Right lobe of liver (tissue), 6 donors: Measurements from ENCODE around the gene MYO16. TPM values are rescaled to one million over a fixed set of nuclear protein-coding genes. Genes with fewer than 3 reads are reported as not detected.

ENCODE experiments used
- ATAC-seq, 4 donors: fragments of 200-7000 bp; cut with Tn5 transposase; one replicate each; pipeline ENCODE4 v1.9.1; 2020; ENCODE audit warnings: mild to moderate bottlenecking in 4 of 4, moderate library complexity in 4 of 4
- DNase-seq, 3 donors: peaks; one replicate each; pipeline ENCODE4 v3.0.0-alpha.2; 2020
- H3K27ac ChIP-seq, 3 donors: fragments of 200-600 bp; one replicate each; pipeline ENCODE4 v1.8.0; 2022
- H3K27me3 ChIP-seq, 2 donors: fragments of 200-600 bp; one replicate each; pipeline ENCODE4 v1.8.0; 2022
- H3K36me3 ChIP-seq, 4 donors: fragments of 200-600 bp; sonication (generic) in 1 of 4; one replicate each; pipeline versions ENCODE4 v1.5.1 to v1.8.0; 2017 to 2022; ENCODE audit warnings: control low read depth in 1 of 4
- H3K4me1 ChIP-seq, 4 donors: fragments of 200-600 bp; sonication (generic) in 1 of 4; one replicate each; pipeline versions ENCODE4 v1.5.1 to v1.8.0; 2017 to 2022; ENCODE audit warnings: control low read depth in 1 of 4
- H3K4me3 ChIP-seq, 3 donors: fragments of 200-600 bp; one replicate each; pipeline ENCODE4 v1.8.0; 2022
- H3K9me3 ChIP-seq, 4 donors: fragments of 200-600 bp; sonication (generic) in 1 of 4; one replicate each; pipeline versions ENCODE4 v1.5.1 to v1.8.0; 2017 to 2022; ENCODE audit warnings: control low read depth in 1 of 4
- CTCF ChIP-seq, 4 donors: fragments of 200-600 bp in 3 of 4; fragments of 450-650 bp in 1 of 4; IDR thresholded peaks; one replicate each; pipeline versions ENCODE4 v1.5.1 to v1.8.0; 2016 to 2022; ENCODE audit warnings: antibody characterized with exemption in 4 of 4, mild to moderate bottlenecking in 2 of 4
- POLR2A ChIP-seq: fragments of 450-650 bp; IDR thresholded peaks from one replicate; pipeline ENCODE4 v1.6.1; 2017; ENCODE audit warnings: antibody characterized with exemption, mild to moderate bottlenecking
- WGBS: methylation state at CpG from one replicate; pipeline ENCODE4 v1.1.6; 2018; ENCODE audit warnings: low coverage, low lambda C conversion rate; ENCODE audit not compliant: insufficient coverage; ENCODE audit errors: missing lambda C conversion rate; 5-methylcytosine and 5-hydroxymethylcytosine counted together
- intact Hi-C, 2 donors: fragments of 100-400 bp; cut with DNase I; formaldehyde crosslinking; loops; one replicate each; pipeline versions ENCODE4 v1.11.2 to v1.14.1; 2022
- total RNA-seq, 6 experiments: library from RNA; depleted of rRNA in 2 of 6; stranded (reverse); fragments of >200 nt in 2 of 6; fragmentation: NEBNext Ultra II Directional in 3 of 6; extraction: Animal tissue kit (Norgen Biotek cat#: 25700) in 3 of 6; gene quantifications; one replicate each; pipeline versions ENCODE4 v1.1.0 to v1.2.4, GENCODE V29; 2016 to 2023
- donor health status: DM: no; HTN: yes; CAD: no.
- donor health status: DM: no; HTN: no; CAD: no.
- donor health status: DM: no; HTN: no; CAD: no.
- donor health status: DM: no; HTN: yes; CAD: no.
- donor health status: DM: no; HTN: yes; CAD: no.

The MYO16 gene
- total RNA-seq, 6 experiments from 2014 or later, result 0.43 to 2.7 (median 0.93) TPM

GRCh38 chr13:108959234-108959633, 329.8 kb downstream of the MYO16 start:
- no peak overlapping the region for H3K27ac ChIP-seq
- no peaks in the 10 kb centered on the region for H3K9me3 ChIP-seq
- no peak for TF ChIP-seq CTCF (IDR thresholded peaks at IDR 0.05)
- TF ChIP-seq POLR2A, result no peak
- H3K36me3 ChIP-seq, result no peaks in the 10 kb centered on the region
- peak in 1 of 4 donors; percentile 10 for ATAC-seq
- no peaks in the 10 kb centered on the region for H3K4me1 ChIP-seq
- no peak for DNase-seq
- H3K4me3 ChIP-seq, result no peak overlapping the region
- intact Hi-C loops, result no loop called here
- H3K27me3 ChIP-seq, result no peaks in the 10 kb centered on the region

GRCh38 chr13:108960006-108960405, 330.6 kb downstream of the MYO16 start:
- no peak for DNase-seq
- Histone ChIP-seq H3K27me3 (no peaks in the 10 kb centered on the region), H3K36me3 (no peaks in the 10 kb centered on the region), H3K4me1 (no peaks in the 10 kb centered on the region), H3K9me3 (no peaks in the 10 kb centered on the region), H3K4me3 (no peak overlapping the region), H3K27ac (no peak overlapping the region)
- WGBS, result 80% methylated on average over 6 of the region's 6 CpGs
- no peak for TF ChIP-seq POLR2A
- no peak for TF ChIP-seq CTCF (IDR thresholded peaks at IDR 0.05)
- ATAC-seq, result no peak
- intact Hi-C loops, result loop anchor here (10.0 kb wide), 2 partner anchors 185 to 1155 kb away; no protein-coding TSS in a partner anchor

GRCh38 chr13:108961542-108962125, 332.2 kb downstream of the MYO16 start:
- Histone ChIP-seq H3K4me1 (no peaks in the 10 kb centered on the region), H3K36me3 (no peaks in the 10 kb centered on the region), H3K27ac (no peak overlapping the region), H3K27me3 (no peaks in the 10 kb centered on the region), H3K9me3 (no peaks in the 10 kb centered on the region), H3K4me3 (no peak overlapping the region)
- intact Hi-C loops, result loop anchor here (10.0 kb wide), 2 partner anchors 183 to 1153 kb away; no protein-coding TSS in a partner anchor
- no peak for DNase-seq
- WGBS, result 14% methylated on average over 7 of the region's 7 CpGs
- peak; percentile 91 to 99 (median 96) for ATAC-seq
- TF ChIP-seq POLR2A (no peak), CTCF (IDR thresholded peaks at IDR 0.05) (peak; percentile 86 to 91 (median 90))

GRCh38 chr13:108962654-108963053, 333.2 kb downstream of the MYO16 start:
- no peak for DNase-seq
- ATAC-seq, result no peak
- H3K4me1 ChIP-seq, result no peaks in the 10 kb centered on the region
- no peaks in the 10 kb centered on the region for H3K9me3 ChIP-seq
- H3K27ac ChIP-seq, result no peak overlapping the region
- TF ChIP-seq POLR2A (no peak), CTCF (IDR thresholded peaks at IDR 0.05) (no peak)
- no peaks in the 10 kb centered on the region for H3K36me3 ChIP-seq
- H3K27me3 ChIP-seq, result no peaks in the 10 kb centered on the region
- intact Hi-C loops, result loop anchor here (10.0 kb wide), 2 partner anchors 182 to 1152 kb away; no protein-coding TSS in a partner anchor
- no peak overlapping the region for H3K4me3 ChIP-seq
